ENCODE data around the gene ARHGAP18. TPM values are rescaled to one million over a fixed set of nuclear protein-coding genes. Genes with fewer than 3 reads are reported as not detected.

ARHGAP18 gene
- total and polyA plus RNA-seq, 2 experiments from 2014 or later = 4.3 to 5.0 TPM

DNA sequence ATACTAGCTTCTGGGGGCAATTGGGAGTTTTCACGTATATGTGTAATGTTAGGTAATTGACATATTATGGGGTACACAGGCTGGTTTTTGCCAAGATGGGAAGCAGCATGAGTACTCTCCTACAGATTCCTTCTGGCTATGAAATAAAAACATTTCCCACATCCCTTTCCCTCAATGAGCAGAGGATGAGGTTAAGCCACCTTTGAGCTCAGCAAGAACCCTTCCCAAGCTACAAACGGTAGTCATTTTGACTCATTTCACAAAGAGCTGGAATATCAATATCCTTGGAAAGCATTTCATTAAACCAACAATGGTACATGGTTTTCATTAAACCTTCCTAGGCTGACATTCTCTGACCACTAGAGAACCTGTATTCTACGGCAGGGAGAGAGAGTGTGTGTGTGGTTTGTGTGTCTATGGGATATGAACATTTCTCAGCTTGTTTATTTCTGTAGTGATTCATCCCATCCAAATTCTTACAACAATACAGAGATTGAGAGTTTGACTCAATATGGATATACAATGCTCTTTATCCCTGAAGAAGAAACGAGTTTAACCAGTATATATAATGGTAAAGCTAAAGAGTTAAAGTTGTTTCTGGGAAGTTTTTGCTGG is 119.5 kb downstream of the ARHGAP18 start:
- H3K27ac Mint-ChIP-seq = no peak overlapping the region

DNA sequence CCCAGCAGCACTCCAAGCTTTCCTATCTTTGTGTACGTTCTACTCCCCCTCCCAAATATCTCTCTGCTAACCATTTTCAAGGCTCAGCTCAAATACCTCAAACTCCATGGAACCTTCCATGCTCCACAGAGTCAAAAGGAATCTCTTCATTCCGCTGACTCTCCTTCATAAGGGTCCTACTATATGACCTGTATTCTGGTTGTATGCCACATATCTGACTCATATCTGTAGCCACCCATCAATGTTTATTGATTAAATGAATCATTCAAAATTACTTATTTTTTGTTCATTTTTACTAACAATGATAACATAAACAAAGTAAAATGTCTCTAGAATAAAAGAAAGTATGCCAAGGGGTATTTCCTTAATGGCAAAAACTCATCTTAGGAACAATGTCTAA is 123.2 kb downstream of the ARHGAP18 start:
- no peaks in the 10 kb centered on the region for H3K4me1 ChIP-seq (ENCODE audit: insufficient read depth)
- no peak overlapping the region for H3K27ac ChIP-seq (ENCODE audit: low read depth)
- H3K27ac Mint-ChIP-seq = no peak overlapping the region
- H3K4me3 ChIP-seq = no peak overlapping the region
- H3K4me2 ChIP-seq = no peak overlapping the region
- H3K9me3 Mint-ChIP-seq = no peaks in the 10 kb centered on the region
- no peaks in the 10 kb centered on the region for H3K4me1 Mint-ChIP-seq
- no peaks in the 10 kb centered on the region for H3K36me3 ChIP-seq (ENCODE audit: insufficient read depth)
- no peaks in the 10 kb centered on the region for H3F3A ChIP-seq (replicated peaks; ENCODE audit: low read depth)
- H3K36me3 Mint-ChIP-seq (ENCODE audit: low read depth) = no peaks in the 10 kb centered on the region
- H3K79me2 ChIP-seq (replicated peaks; ENCODE audit: insufficient read depth) = no peaks in the 10 kb centered on the region
- H3K9me2 ChIP-seq (ENCODE audit: insufficient read depth) = peaks cover 7% of the 10 kb centered on the region; the same call in 1 of the 2 replicates
- no peaks in the 10 kb centered on the region for H3K27me3 ChIP-seq (ENCODE audit: insufficient read depth)
- peaks cover 1% of the 10 kb centered on the region for H3K27me3 Mint-ChIP-seq (ENCODE audit: insufficient read depth, low read depth, poor library complexity)
- H3K4me3 Mint-ChIP-seq = no peak overlapping the region
- DNase-seq (ENCODE audit: low spot score) (no peak), ATAC-seq (no peak)
- H2AFZ ChIP-seq = no peak overlapping the region
- no peaks in the 10 kb centered on the region for H4K20me1 ChIP-seq (replicated peaks; ENCODE audit: insufficient read depth)
- TF ChIP-seq ZNF114 (CRISPR knock-in tag; IDR thresholded peaks at IDR 0.05) (no peak), JUNB (IDR thresholded peaks at IDR 0.05; ENCODE audit: unreplicated experiment) (no peak), POLR2AphosphoS5 (IDR thresholded peaks at IDR 0.05; ENCODE audit: low read depth) (no peak), ZNF331 (CRISPR knock-in tag; IDR thresholded peaks at IDR 0.05; ENCODE audit: low read depth) (no peak)
- TF ChIP-seq, protein P1, sequence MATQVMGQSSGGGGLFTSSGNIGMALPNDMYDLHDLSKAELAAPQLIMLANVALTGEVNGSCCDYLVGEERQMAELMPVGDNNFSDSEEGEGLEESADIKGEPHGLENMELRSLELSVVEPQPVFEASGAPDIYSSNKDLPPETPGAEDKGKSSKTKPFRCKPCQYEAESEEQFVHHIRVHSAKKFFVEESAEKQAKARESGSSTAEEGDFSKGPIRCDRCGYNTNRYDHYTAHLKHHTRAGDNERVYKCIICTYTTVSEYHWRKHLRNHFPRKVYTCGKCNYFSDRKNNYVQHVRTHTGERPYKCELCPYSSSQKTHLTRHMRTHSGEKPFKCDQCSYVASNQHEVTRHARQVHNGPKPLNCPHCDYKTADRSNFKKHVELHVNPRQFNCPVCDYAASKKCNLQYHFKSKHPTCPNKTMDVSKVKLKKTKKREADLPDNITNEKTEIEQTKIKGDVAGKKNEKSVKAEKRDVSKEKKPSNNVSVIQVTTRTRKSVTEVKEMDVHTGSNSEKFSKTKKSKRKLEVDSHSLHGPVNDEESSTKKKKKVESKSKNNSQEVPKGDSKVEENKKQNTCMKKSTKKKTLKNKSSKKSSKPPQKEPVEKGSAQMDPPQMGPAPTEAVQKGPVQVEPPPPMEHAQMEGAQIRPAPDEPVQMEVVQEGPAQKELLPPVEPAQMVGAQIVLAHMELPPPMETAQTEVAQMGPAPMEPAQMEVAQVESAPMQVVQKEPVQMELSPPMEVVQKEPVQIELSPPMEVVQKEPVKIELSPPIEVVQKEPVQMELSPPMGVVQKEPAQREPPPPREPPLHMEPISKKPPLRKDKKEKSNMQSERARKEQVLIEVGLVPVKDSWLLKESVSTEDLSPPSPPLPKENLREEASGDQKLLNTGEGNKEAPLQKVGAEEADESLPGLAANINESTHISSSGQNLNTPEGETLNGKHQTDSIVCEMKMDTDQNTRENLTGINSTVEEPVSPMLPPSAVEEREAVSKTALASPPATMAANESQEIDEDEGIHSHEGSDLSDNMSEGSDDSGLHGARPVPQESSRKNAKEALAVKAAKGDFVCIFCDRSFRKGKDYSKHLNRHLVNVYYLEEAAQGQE (IDR thresholded peaks at IDR 0.05; ENCODE audit: unreplicated experiment) = no peak
- TF ChIP-seq, protein P2, sequence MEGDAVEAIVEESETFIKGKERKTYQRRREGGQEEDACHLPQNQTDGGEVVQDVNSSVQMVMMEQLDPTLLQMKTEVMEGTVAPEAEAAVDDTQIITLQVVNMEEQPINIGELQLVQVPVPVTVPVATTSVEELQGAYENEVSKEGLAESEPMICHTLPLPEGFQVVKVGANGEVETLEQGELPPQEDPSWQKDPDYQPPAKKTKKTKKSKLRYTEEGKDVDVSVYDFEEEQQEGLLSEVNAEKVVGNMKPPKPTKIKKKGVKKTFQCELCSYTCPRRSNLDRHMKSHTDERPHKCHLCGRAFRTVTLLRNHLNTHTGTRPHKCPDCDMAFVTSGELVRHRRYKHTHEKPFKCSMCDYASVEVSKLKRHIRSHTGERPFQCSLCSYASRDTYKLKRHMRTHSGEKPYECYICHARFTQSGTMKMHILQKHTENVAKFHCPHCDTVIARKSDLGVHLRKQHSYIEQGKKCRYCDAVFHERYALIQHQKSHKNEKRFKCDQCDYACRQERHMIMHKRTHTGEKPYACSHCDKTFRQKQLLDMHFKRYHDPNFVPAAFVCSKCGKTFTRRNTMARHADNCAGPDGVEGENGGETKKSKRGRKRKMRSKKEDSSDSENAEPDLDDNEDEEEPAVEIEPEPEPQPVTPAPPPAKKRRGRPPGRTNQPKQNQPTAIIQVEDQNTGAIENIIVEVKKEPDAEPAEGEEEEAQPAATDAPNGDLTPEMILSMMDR (conservative IDR thresholded peaks at IDR 0.05; ENCODE audit: low read depth in 2 of 2) = no peak
- TF ChIP-seq, protein P3, sequence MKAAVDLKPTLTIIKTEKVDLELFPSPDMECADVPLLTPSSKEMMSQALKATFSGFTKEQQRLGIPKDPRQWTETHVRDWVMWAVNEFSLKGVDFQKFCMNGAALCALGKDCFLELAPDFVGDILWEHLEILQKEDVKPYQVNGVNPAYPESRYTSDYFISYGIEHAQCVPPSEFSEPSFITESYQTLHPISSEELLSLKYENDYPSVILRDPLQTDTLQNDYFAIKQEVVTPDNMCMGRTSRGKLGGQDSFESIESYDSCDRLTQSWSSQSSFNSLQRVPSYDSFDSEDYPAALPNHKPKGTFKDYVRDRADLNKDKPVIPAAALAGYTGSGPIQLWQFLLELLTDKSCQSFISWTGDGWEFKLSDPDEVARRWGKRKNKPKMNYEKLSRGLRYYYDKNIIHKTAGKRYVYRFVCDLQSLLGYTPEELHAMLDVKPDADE (IDR thresholded peaks at IDR 0.05) = no peak

More for the DNA sequence above, 119.5 kb downstream of the ARHGAP18 start:
- Histone ChIP-seq H3K4me3 (no peak overlapping the region), H3K4me1 (ENCODE audit: insufficient read depth) (no peaks in the 10 kb centered on the region), H3K27me3 (ENCODE audit: insufficient read depth) (no peaks in the 10 kb centered on the region), H2AFZ (no peak overlapping the region), H3K36me3 (ENCODE audit: insufficient read depth) (no peaks in the 10 kb centered on the region), H3K4me2 (no peak overlapping the region), H3K79me2 (replicated peaks; ENCODE audit: insufficient read depth) (no peaks in the 10 kb centered on the region), H3F3A (replicated peaks; ENCODE audit: low read depth) (no peaks in the 10 kb centered on the region), H3K9me2 (ENCODE audit: insufficient read depth) (peaks cover 7% of the 10 kb centered on the region; the same call in 1 of the 2 replicates), H4K20me1 (replicated peaks; ENCODE audit: insufficient read depth) (no peaks in the 10 kb centered on the region), H3K27ac (ENCODE audit: low read depth) (no peak overlapping the region)
- H3K27me3 Mint-ChIP-seq (ENCODE audit: insufficient read depth, low read depth, poor library complexity) = peaks cover 1% of the 10 kb centered on the region
- H3K36me3 Mint-ChIP-seq (ENCODE audit: low read depth) = no peaks in the 10 kb centered on the region
- no peak for DNase-seq (ENCODE audit: low spot score)
- no peaks in the 10 kb centered on the region for H3K9me3 Mint-ChIP-seq
- no peak overlapping the region for H3K4me3 Mint-ChIP-seq
- 0 out of 3 replicates have a peak, but pooled peaks cover 5% of the 10 kb centered on the region for H3K4me1 Mint-ChIP-seq
- TF ChIP-seq, protein P2 (conservative IDR thresholded peaks at IDR 0.05; ENCODE audit: low read depth in 2 of 2) = no peak
- TF ChIP-seq CREB1 (CRISPR knock-in tag; IDR thresholded peaks at IDR 0.05; ENCODE audit: low read depth) = no peak
- TF ChIP-seq ZNF331 (CRISPR knock-in tag; IDR thresholded peaks at IDR 0.05; ENCODE audit: low read depth) = no peak
- TF ChIP-seq, protein P3 (IDR thresholded peaks at IDR 0.05) = no peak
- no peak for ATAC-seq
